HG03521 (cell line): ENCODE results near the gene ZNF708.
"Not testable (repeated sequence)": the region's sequence is repeated elsewhere in the genome, so short reads cannot be mapped to it uniquely, and the experiment has no call there.

Experiments used
- ATAC-seq: cut with Tn5 transposase; IDR thresholded peaks from one replicate; pipeline ENCODE4 v1.9.1; 2021; ENCODE audit warnings: mild to moderate bottlenecking, moderate library complexity; ENCODE audit not compliant: unreplicated experiment

Gene ZNF708

DNA sequence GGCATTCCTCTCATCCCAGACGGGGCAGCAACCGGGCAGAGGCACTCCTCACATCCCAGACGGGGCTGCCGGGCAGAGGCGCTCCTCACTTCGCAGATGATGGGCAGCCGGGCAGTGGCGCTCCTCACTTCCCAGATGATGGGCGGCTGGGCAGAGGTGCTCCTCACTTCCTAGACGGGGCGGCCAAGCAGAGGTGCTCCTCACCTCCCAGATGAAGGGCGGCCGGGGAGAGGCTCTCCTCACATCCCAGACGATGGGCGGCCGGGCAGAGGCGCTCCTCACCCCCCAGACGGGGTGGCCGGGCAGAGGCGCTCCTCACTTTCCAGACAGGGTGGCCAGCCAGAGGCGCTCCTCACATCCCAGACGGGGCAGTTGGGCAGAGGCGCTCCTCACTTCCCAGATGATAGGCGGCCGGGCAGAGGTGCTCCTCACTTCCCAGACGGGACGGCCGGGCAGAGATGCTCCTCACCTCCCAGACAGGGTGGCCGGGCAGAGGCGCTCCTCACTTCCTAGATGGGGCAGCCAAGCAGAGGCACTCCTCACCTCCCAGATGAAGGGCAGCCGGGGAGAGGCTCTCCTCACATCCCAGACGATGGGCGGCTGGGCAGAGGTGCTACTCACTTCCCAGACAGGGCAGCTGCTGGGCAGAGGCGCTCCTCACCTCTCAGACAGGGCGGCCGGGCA, 68.9 kb downstream of the ZNF708 start:
- no peak for ATAC-seq

DNA sequence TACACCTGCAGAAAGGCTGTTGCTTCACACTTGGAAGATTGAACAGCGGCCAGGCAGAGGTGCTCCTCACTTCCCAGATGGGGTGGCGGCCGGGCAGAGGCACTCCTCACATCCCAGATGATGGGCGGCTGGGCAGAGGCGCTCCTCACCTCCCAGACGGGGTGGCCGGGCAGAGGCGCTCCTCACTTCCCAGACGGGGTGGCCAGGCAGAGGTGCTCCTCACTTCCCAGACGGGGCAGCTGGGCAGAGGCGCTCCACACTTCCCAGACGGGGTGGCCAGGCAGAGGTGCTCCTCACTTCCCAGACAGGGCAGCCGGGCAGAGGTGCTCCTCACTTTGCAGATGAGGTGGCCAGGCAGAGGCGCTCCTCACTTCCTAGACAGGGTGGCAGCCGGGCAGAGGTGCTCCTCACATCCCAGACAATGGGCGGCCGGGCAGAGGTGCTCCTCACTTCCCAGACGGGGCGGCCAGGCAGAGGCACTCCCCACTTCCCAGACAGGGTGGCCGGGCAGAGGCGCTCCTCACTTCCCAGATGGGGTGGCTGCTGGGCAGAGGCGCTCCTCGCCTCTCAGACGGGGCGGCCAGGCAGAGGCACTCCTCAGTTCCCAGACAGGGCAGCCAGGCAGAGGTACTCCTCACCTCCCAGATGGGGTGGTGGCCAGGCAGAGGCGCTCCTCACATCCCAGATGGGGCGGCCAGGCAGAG, 69.6 kb downstream of the ZNF708 start:
- ATAC-seq = not testable (repeated sequence)

DNA sequence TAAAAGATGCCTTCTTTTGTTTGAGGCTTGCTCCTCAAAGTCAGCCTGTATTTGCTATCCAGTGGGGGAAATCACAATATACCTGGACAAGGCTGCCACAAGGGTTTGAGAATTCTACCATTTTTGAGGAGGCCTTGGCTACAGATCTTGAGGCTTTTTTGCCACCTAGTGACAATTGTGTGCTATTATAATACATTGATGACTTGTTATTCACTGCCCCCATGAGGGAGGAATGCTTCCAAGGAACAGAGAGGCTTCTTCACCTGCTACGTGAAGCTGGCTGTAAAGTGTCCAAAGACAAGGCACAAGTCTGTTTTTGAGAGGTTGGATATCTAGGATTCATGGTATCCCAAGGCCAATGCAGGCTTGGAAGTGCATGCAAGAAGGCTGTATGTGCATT, 72.5 kb downstream of the ZNF708 start:
- no peak for ATAC-seq
